NT2/D1 (cell line): ENCODE data around the gene MRTFB.

Source experiments
- DNase-seq: peaks from one replicate; pipeline ENCODE4 v3.0.0-alpha.2; 2011; ENCODE audit warnings: low read depth, low spot score
- H3K27me3 ChIP-seq: 2 replicates; pipeline ENCODE4 v1.6.0; 2011; ENCODE audit warnings: mild to moderate bottlenecking; ENCODE audit not compliant: insufficient read length, insufficient read depth
- H3K36me3 ChIP-seq: 2 replicates; pipeline ENCODE4 v1.6.1; 2011; ENCODE audit warnings: mild to moderate bottlenecking, low read length, mixed read lengths; ENCODE audit not compliant: insufficient read depth, insufficient read length
- H3K4me1 ChIP-seq: 2 replicates; pipeline ENCODE4 v1.5.1; 2011; ENCODE audit not compliant: insufficient read depth, insufficient read length
- H3K4me3 ChIP-seq: 2 replicates; pipeline ENCODE4 v1.5.1; 2011; ENCODE audit warnings: low read depth; ENCODE audit not compliant: insufficient read length
- H3K9ac ChIP-seq: 2 replicates; pipeline ENCODE4 v1.6.0; 2011; ENCODE audit warnings: low read depth; ENCODE audit not compliant: insufficient read length
- H3K9me3 ChIP-seq: 2 replicates; pipeline ENCODE4 v1.5.1; 2011; ENCODE audit warnings: mild to moderate bottlenecking, low read length; ENCODE audit not compliant: insufficient read depth
- SUZ12 ChIP-seq: IDR thresholded peaks from 2 replicates; pipeline ENCODE4 v1.6.1; 2011; ENCODE audit not compliant: insufficient read length, insufficient read depth; ENCODE audit errors: extremely low read depth
- YY1 ChIP-seq: IDR thresholded peaks from 2 replicates; pipeline ENCODE4 v1.6.1; 2011; ENCODE audit not compliant: insufficient read length, insufficient read depth
- ZNF274 ChIP-seq: IDR thresholded peaks from 2 replicates; pipeline ENCODE4 v1.6.1; 2011; ENCODE audit warnings: mild to moderate bottlenecking, low read depth, low read length

Gene MRTFB

GRCh38 chr16:14063618-14064581 lies 7.2 kb upstream of the MRTFB start:
- Histone ChIP-seq H3K36me3 (no peaks in the 10 kb centered on the region), H3K4me1 (no peaks in the 10 kb centered on the region), H3K4me3 (no peak overlapping the region), H3K9ac (no peak overlapping the region), H3K9me3 (no peaks in the 10 kb centered on the region), H3K27me3 (no peaks in the 10 kb centered on the region)
- TF ChIP-seq YY1 (no peak), SUZ12 (no peak)
- no peak for DNase-seq

GRCh38 chr16:14069818-14070217 lies 1.3 kb upstream of the MRTFB start:
- TF ChIP-seq YY1 (no peak), ZNF274 (no peak), SUZ12 (no peak)
- DNase-seq, result no peak
- no peak overlapping the region for H3K9ac ChIP-seq
- H3K4me3 ChIP-seq, result no peak overlapping the region
- H3K9me3 ChIP-seq, result no peaks in the 10 kb centered on the region
- no peaks in the 10 kb centered on the region for H3K4me1 ChIP-seq
- H3K27me3 ChIP-seq, result no peaks in the 10 kb centered on the region
- H3K36me3 ChIP-seq, result peaks cover 3% of the 10 kb centered on the region

GRCh38 chr16:14070555-14070876 lies 603 bp upstream of the MRTFB start:
- H3K9ac ChIP-seq, result peak overlapping the region; percentile 74
- H3K9me3 ChIP-seq, result no peaks in the 10 kb centered on the region
- peak overlapping the region; percentile 82 for H3K4me3 ChIP-seq
- H3K36me3 ChIP-seq, result peaks cover 8% of the 10 kb centered on the region
- no peaks in the 10 kb centered on the region for H3K27me3 ChIP-seq
- no peak for DNase-seq
- TF ChIP-seq SUZ12 (no peak), YY1 (no peak), ZNF274 (no peak)
- no peaks in the 10 kb centered on the region for H3K4me1 ChIP-seq

- TF ChIP-seq YY1 (no peak), SUZ12 (no peak)
- no peak for DNase-seq
- peaks cover 20% of the 10 kb centered on the region for H3K36me3 ChIP-seq
- H3K4me3 ChIP-seq, result peak overlapping the region; percentile 82
- no peaks in the 10 kb centered on the region for H3K9me3 ChIP-seq
- H3K4me1 ChIP-seq, result no peaks in the 10 kb centered on the region
- peak overlapping the region; percentile 92 for H3K9ac ChIP-seq
- H3K27me3 ChIP-seq, result no peaks in the 10 kb centered on the region
Measured at GRCh38 chr16:14071576-14072271, 605 bp downstream of the MRTFB start.

GRCh38 chr16:14072360-14072759 lies 1.2 kb downstream of the MRTFB start:
- peaks cover 21% of the 10 kb centered on the region for H3K36me3 ChIP-seq
- no peak for TF ChIP-seq YY1
- TF ChIP-seq SUZ12, result no peak
- no peak for TF ChIP-seq ZNF274
- H3K4me3 ChIP-seq, result peak overlapping the region; percentile 82
- H3K9ac ChIP-seq, result peak overlapping the region; percentile 92
- H3K4me1 ChIP-seq, result no peaks in the 10 kb centered on the region
- no peak for DNase-seq
- no peaks in the 10 kb centered on the region for H3K9me3 ChIP-seq
- no peaks in the 10 kb centered on the region for H3K27me3 ChIP-seq

DNA sequence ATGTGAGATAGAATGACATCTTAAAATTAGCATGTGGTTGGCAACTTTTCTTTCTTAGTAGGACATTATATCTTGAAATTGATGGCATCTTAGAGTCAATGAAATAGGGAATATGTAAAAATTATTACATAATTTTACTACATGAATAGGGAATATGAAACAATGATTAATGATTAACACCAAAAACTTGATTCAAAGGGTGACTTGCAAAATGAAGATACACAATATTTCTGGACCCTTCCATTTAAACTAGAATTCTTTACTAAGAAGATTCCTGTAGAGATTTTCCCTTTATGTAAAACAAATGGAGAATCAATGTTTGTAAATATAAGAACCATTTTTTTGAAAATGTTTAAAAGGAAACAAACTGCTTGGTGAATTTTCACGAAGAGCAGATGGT lies 3.4 kb downstream of the MRTFB start:
- H3K9me3 ChIP-seq, result no peaks in the 10 kb centered on the region
- H3K27me3 ChIP-seq, result no peaks in the 10 kb centered on the region
- no peak overlapping the region for H3K9ac ChIP-seq
- no peak overlapping the region for H3K4me3 ChIP-seq
- no peak for DNase-seq
- H3K36me3 ChIP-seq, result peaks cover 29% of the 10 kb centered on the region
- no peak for TF ChIP-seq YY1
- TF ChIP-seq ZNF274, result no peak
- no peak for TF ChIP-seq SUZ12
- no peaks in the 10 kb centered on the region for H3K4me1 ChIP-seq

DNA sequence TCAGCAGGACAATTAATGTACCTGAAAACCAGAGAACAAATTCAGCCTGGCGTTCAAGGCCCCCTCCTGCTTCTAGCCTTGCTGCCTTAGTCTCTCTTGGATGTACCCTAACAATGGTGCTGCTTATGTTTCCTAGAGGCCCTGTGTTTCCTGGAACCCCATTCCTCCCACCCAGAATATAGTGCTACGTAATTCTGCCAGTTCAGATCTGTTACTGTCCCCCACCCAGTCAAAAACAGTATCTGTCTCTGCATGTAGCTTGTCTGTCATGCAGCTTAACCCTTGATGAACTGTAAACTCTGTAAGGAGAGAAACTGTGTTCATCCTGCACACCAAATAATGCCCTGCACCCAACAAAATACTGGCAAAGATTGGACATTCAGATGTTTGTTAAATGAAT lies 6.8 kb downstream of the MRTFB start:
- no peaks in the 10 kb centered on the region for H3K27me3 ChIP-seq
- no peak for DNase-seq
- H3K36me3 ChIP-seq, result peaks cover 41% of the 10 kb centered on the region
- H3K9me3 ChIP-seq, result no peaks in the 10 kb centered on the region
- no peaks in the 10 kb centered on the region for H3K4me1 ChIP-seq
- TF ChIP-seq YY1 (no peak), ZNF274 (no peak), SUZ12 (no peak)
- H3K4me3 ChIP-seq, result no peak overlapping the region
- H3K9ac ChIP-seq, result no peak overlapping the region
